HCT116 (cell line): ENCODE results near the gene PLK5. TPM values are rescaled to one million over a fixed set of nuclear protein-coding genes. Genes with fewer than 3 reads are reported as not detected.

Experiments
- ATAC-seq: fragments of 200-7000 bp; cut with Tn5 transposase; 2 replicates; pipeline ENCODE4 v1.9.1; 2020; ENCODE audit warnings: mild to moderate bottlenecking, moderate library complexity
- BruUV-seq: library from RNA; stranded (reverse); fragments of 400-500 nt; replicated peaks from 2 replicates; lab custom pipeline; 2021; lab: Mats Ljungman, UMichigan
- CTCF ChIA-PET: fragments of 300-600 bp; sonication (Branson Sonifier 250); formaldehyde crosslinking; loops from one replicate; lab custom pipeline; 2021; ENCODE audit warnings: antibody characterized with exemption; lab: Charles Lee
- POLR2A ChIA-PET: fragments of 300-600, 350-600 bp; sonication (Branson Sonifier 250); formaldehyde crosslinking; loops from one replicate; lab custom pipeline; 2021; ENCODE audit warnings: antibody characterized with exemption; lab: Charles Lee
- RAD21 ChIA-PET, 2 experiments: fragments of 300-600 bp; sonication (Branson Sonifier 250); formaldehyde crosslinking; loops; one replicate each; lab custom pipeline; 2023; ENCODE audit warnings: low total read pairs in 2 of 2; ENCODE audit not compliant: uncharacterized antibody in 2 of 2, unreplicated experiment in 2 of 2, low non-redundant PET in 1 of 2; lab: Charles Lee
- DNase-seq: peaks from one replicate; pipeline ENCODE4 v3.0.0-alpha.2; 2010; ENCODE audit warnings: low read depth, low spot score
- H2AFZ ChIP-seq: fragments of 200-600 bp; shearing (Covaris generic), sonication (generic); 2 replicates; pipeline ENCODE4 v1.6.1; 2017; ENCODE audit warnings: low read depth, mixed run types, mixed read lengths, antibody characterized with exemption, low read length; ENCODE audit not compliant: poor library complexity, severe bottlenecking
- H3K27ac ChIP-seq: 2 replicates; pipeline ENCODE4 v1.5.1; 2012; ENCODE audit warnings: low read depth, low read length
- H3K27me3 ChIP-seq: fragments of 200-600 bp; sonication (generic); 2 replicates; pipeline ENCODE4 v1.6.1; 2016; ENCODE audit warnings: mixed run types, low read length, mixed read lengths; ENCODE audit not compliant: insufficient read depth
- H3K36me3 ChIP-seq, 2 experiments: fragments of 200-500 bp in 1 of 2; fragments of 200-600 bp in 1 of 2; sonication (Bioruptor generic) in 1 of 2; sonication (generic) in 1 of 2; 2 replicates each; pipeline versions ENCODE4 v1.5.1 to v1.6.1; 2014 to 2016; ENCODE audit warnings: low read length in 2 of 2, inconsistent platforms in 1 of 2, mixed read lengths in 1 of 2, mixed run types in 1 of 2; ENCODE audit not compliant: insufficient read depth in 2 of 2, control insufficient read depth in 1 of 2
- H3K4me1 ChIP-seq, 2 experiments: fragments of 200-600 bp in 1 of 2; sonication (generic) in 1 of 2; 2 replicates each; pipeline versions ENCODE4 v1.5.1 to v1.6.1; 2012 to 2017; ENCODE audit warnings: low read length in 2 of 2, inconsistent platforms in 1 of 2, mild to moderate bottlenecking in 1 of 2, mixed read lengths in 1 of 2, mixed run types in 1 of 2, moderate library complexity in 1 of 2; ENCODE audit not compliant: insufficient read depth in 2 of 2, control insufficient read depth in 1 of 2
- H3K4me2 ChIP-seq: fragments of 200-600 bp; sonication (generic); 2 replicates; pipeline ENCODE4 v1.6.1; 2017; ENCODE audit warnings: mixed run types, low read length, mixed read lengths
- H3K4me3 ChIP-seq, 2 experiments: fragments of 200-600 bp in 1 of 2; sonication (generic) in 1 of 2; replicated peaks in 1 of 2; 2 replicates each; pipeline ENCODE4 v1.5.1; 2011 to 2016; ENCODE audit warnings: low read length in 2 of 2, control low read depth in 1 of 2, low read depth in 1 of 2, mild to moderate bottlenecking in 1 of 2, mixed read lengths in 1 of 2, mixed run types in 1 of 2
- H3K79me2 ChIP-seq: fragments of 200-600 bp; sonication (generic); 2 replicates; pipeline ENCODE4 v1.6.1; 2017; ENCODE audit warnings: mild to moderate bottlenecking, mixed run types, low read length, moderate library complexity, mixed read lengths; ENCODE audit not compliant: insufficient read depth
- H3K9ac ChIP-seq: fragments of 200-600 bp; sonication (generic); 2 replicates; pipeline ENCODE4 v1.6.1; 2016; ENCODE audit warnings: low read length, mixed read lengths
- H3K9me2 ChIP-seq: fragments of 200-600 bp; sonication (generic), shearing (Covaris generic); 2 replicates; pipeline ENCODE4 v1.6.1; 2017; ENCODE audit warnings: mixed run types, mild to moderate bottlenecking, moderate library complexity; ENCODE audit not compliant: insufficient read depth
- H3K9me3 ChIP-seq, 2 experiments: fragments of 200-500 bp in 1 of 2; fragments of 200-600 bp in 1 of 2; sonication (Bioruptor generic) in 1 of 2; sonication (generic) in 1 of 2; 2 replicates each; pipeline ENCODE4 v1.6.1; 2014 to 2017; ENCODE audit warnings: low read length in 2 of 2, mixed read lengths in 2 of 2, inconsistent platforms in 1 of 2, low read depth in 1 of 2, mild to moderate bottlenecking in 1 of 2, mixed run types in 1 of 2, moderate library complexity in 1 of 2; ENCODE audit not compliant: control insufficient read depth in 1 of 2, insufficient read depth in 1 of 2
- H4K20me1 ChIP-seq: fragments of 200-600 bp; sonication (generic), shearing (Covaris generic); 2 replicates; pipeline ENCODE4 v1.6.1; 2017; ENCODE audit warnings: mixed run types, mild to moderate bottlenecking, moderate library complexity; ENCODE audit not compliant: insufficient read depth
- CBX3 ChIP-seq: IDR thresholded peaks from 2 replicates; pipeline ENCODE4 v1.6.1; 2012; ENCODE audit warnings: low read depth
- CEBPB ChIP-seq: IDR thresholded peaks from 2 replicates; pipeline ENCODE4 v1.6.1; 2012; ENCODE audit warnings: low read depth
- FOSL1 ChIP-seq: IDR thresholded peaks from 2 replicates; pipeline ENCODE4 v1.6.1; 2012; ENCODE audit warnings: low read depth
- JUND ChIP-seq: IDR thresholded peaks from 2 replicates; pipeline ENCODE4 v1.6.1; 2012
- POLR2A ChIP-seq: IDR thresholded peaks from 2 replicates; pipeline ENCODE4 v1.7.0; 2011; ENCODE audit warnings: borderline replicate concordance; ENCODE audit not compliant: insufficient read depth, insufficient read length; ENCODE audit errors: extremely low read depth
- SIN3A ChIP-seq: IDR thresholded peaks from 2 replicates; pipeline ENCODE4 v1.6.1; 2012; ENCODE audit warnings: low read depth
- TCF7L2 ChIP-seq: IDR thresholded peaks from 2 replicates; pipeline ENCODE4 v1.7.0; 2011; ENCODE audit warnings: borderline replicate concordance, inconsistent platforms; ENCODE audit not compliant: insufficient read depth, insufficient read length; ENCODE audit errors: extremely low read depth
- ZFX ChIP-seq: fragments of 450-650 bp; IDR thresholded peaks from 2 replicates; pipeline ENCODE4 v1.6.1; 2017
- intact Hi-C: fragments of 100-400 bp; cut with micrococcal nuclease; formaldehyde crosslinking; loops from 2 replicates; pipeline ENCODE4 v1.10.0; 2022
- total RNA-seq: library from RNA; stranded (reverse); gene quantifications from one replicate; pipeline ENCODE4 v1.2.1, GENCODE V29; 2021; ENCODE audit not compliant: unreplicated experiment
- TF ChIP-seq, protein P1 (sequence below): IDR thresholded peaks from 2 replicates; pipeline ENCODE4 v1.6.1; 2012; ENCODE audit warnings: low read depth
- TF ChIP-seq, protein P2 (sequence below): IDR thresholded peaks from 2 replicates; pipeline ENCODE4 v1.6.1; 2012

Gene PLK5
- total RNA-seq, 1 experiment from 2014 or later, result not detected

DNA sequence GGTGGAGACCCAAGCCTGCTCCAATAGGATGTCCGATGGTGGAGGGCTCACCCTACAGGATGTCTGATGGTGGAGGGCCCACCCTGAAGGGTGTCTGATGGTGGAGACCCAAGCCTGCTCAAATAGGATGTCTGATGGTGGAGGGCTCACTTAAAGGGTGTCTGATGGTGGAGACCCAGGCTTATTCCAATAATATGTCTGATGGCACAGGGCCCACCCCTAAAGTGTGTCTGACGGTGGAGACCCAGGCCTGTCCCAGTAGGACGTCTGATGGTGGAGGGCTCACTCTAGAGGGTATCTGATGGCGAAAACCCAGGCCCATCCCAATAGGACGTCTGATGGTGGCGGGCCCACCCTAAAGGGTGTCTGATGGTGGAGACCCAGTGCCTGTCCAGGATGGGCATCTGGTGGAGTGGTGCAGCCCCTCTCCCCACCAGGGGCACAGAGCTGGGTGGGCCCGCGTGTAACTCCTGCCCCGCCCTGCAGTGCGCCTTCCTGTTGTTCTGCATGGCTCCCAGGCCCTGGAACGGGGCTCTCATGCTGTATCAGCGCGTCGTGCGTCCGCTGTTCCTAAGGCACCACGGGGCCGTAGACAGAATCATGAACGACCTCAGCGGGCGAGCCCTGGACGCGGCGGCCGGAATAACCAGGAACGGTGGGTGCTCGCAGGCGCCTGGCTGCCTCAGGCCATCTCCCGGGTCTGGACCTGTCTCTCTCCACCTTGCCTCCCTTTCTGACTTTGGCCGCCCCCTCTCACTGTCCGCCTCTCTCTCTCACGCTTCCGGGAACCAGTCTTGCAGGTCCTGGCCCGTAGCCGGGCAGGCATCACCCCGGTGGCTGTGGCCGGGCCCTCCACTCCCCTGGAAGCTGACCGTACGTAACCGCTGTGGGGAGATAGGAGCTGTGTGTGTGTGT is 27.8 kb upstream of the PLK5 start:
- ChIA-PET RAD21 (no interaction called here), POLR2A (no interaction called here), CTCF (no interaction called here)
- H3K9ac ChIP-seq, result no peak overlapping the region
- no peak overlapping the region for H3K4me3 ChIP-seq
- H3K4me1 ChIP-seq, result peaks cover 13 to 30% of the 10 kb centered on the region in 2 experiments; a peak in 3 of 4 replicates
- H3K79me2 ChIP-seq, result peaks cover 7% of the 10 kb centered on the region; the same call in 1 of the 2 replicates
- H3K36me3 ChIP-seq, result no peaks in the 10 kb centered on the region
- TF ChIP-seq, protein P1, sequence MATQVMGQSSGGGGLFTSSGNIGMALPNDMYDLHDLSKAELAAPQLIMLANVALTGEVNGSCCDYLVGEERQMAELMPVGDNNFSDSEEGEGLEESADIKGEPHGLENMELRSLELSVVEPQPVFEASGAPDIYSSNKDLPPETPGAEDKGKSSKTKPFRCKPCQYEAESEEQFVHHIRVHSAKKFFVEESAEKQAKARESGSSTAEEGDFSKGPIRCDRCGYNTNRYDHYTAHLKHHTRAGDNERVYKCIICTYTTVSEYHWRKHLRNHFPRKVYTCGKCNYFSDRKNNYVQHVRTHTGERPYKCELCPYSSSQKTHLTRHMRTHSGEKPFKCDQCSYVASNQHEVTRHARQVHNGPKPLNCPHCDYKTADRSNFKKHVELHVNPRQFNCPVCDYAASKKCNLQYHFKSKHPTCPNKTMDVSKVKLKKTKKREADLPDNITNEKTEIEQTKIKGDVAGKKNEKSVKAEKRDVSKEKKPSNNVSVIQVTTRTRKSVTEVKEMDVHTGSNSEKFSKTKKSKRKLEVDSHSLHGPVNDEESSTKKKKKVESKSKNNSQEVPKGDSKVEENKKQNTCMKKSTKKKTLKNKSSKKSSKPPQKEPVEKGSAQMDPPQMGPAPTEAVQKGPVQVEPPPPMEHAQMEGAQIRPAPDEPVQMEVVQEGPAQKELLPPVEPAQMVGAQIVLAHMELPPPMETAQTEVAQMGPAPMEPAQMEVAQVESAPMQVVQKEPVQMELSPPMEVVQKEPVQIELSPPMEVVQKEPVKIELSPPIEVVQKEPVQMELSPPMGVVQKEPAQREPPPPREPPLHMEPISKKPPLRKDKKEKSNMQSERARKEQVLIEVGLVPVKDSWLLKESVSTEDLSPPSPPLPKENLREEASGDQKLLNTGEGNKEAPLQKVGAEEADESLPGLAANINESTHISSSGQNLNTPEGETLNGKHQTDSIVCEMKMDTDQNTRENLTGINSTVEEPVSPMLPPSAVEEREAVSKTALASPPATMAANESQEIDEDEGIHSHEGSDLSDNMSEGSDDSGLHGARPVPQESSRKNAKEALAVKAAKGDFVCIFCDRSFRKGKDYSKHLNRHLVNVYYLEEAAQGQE, result no peak
- TF ChIP-seq ZFX (no peak), SIN3A (no peak), CBX3 (no peak), POLR2A (no peak), FOSL1 (no peak), JUND (no peak), TCF7L2 (no peak), CEBPB (no peak)
- TF ChIP-seq, protein P2, sequence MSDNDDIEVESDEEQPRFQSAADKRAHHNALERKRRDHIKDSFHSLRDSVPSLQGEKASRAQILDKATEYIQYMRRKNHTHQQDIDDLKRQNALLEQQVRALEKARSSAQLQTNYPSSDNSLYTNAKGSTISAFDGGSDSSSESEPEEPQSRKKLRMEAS, result no peak
- H3K4me2 ChIP-seq, result no peak overlapping the region
- DNase-seq (no peak), ATAC-seq (no peak)
- no peak overlapping the region for H2AFZ ChIP-seq
- H3K27me3 ChIP-seq, result no peaks in the 10 kb centered on the region
- intact Hi-C loops, result no loop called here
- no peaks in the 10 kb centered on the region for H3K9me3 ChIP-seq
- H3K9me2 ChIP-seq, result no peaks in the 10 kb centered on the region
- no TSS peak for BruUV-seq
- H3K27ac ChIP-seq, result no peak overlapping the region
- no peaks in the 10 kb centered on the region for H4K20me1 ChIP-seq
